Sigmoid colon (tissue), 7 donors: Measurements from ENCODE around the gene ARHGEF11. TPM values are rescaled to one million over a fixed set of nuclear protein-coding genes. Genes with fewer than 3 reads are reported as not detected.
"Not testable (repeated sequence)": the region's sequence is repeated elsewhere in the genome, so short reads cannot be mapped to it uniquely, and the experiment has no call there.

ENCODE experiments used
- DNase-seq: peaks from one replicate; pipeline ENCODE4 v3.0.0-alpha.2; 2019
- H3K27ac ChIP-seq, 4 donors: fragments of 200-600 bp; sonication (generic); one replicate each; pipeline ENCODE4 v1.5.1; 2016 to 2019; ENCODE audit warnings: mild to moderate bottlenecking in 1 of 4
- H3K27me3 ChIP-seq, 3 donors: fragments of 200-600 bp; sonication (generic); one replicate each; pipeline ENCODE4 v1.5.1; 2019; ENCODE audit warnings: mild to moderate bottlenecking in 1 of 3
- H3K36me3 ChIP-seq, 4 donors: fragments of 200-600 bp; sonication (generic); one replicate each; pipeline ENCODE4 v1.5.1; 2016 to 2019
- H3K4me1 ChIP-seq, 4 donors: fragments of 200-600 bp; sonication (generic); one replicate each; pipeline ENCODE4 v1.5.1; 2017 to 2019
- H3K4me3 ChIP-seq, 4 donors: fragments of 200-600 bp; sonication (generic); one replicate each; pipeline ENCODE4 v1.5.1; 2017 to 2019; ENCODE audit warnings: mild to moderate bottlenecking in 2 of 4, moderate library complexity in 1 of 4
- H3K9me3 ChIP-seq, 4 donors: fragments of 200-600 bp in 3 of 4; sonication (generic) in 3 of 4; one replicate each; pipeline versions ENCODE4 v1.5.1 to v1.6.1; 2013 to 2019
- CTCF ChIP-seq, 4 experiments: fragments of 450-650 bp in 3 of 4; fragments of 200-600 bp in 1 of 4; IDR thresholded peaks; one replicate each; pipeline ENCODE4 v1.5.1; 2016 to 2019; ENCODE audit warnings: antibody characterized with exemption in 4 of 4, mild to moderate bottlenecking in 3 of 4, moderate library complexity in 2 of 4
- EP300 ChIP-seq, 4 donors: sonication (generic); formaldehyde crosslinking; IDR thresholded peaks; one replicate each; pipeline ENCODE4 v1.6.1; 2017; ENCODE audit warnings: antibody characterized with exemption in 4 of 4
- POLR2A ChIP-seq, 2 donors: fragments of 450-650 bp; IDR thresholded peaks; one replicate each; pipeline ENCODE4 v1.6.1; 2016; ENCODE audit warnings: antibody characterized with exemption in 2 of 2, mild to moderate bottlenecking in 2 of 2, moderate library complexity in 2 of 2
- POLR2AphosphoS5 ChIP-seq, 4 donors: sonication (generic); formaldehyde crosslinking; IDR thresholded peaks; one replicate each; pipeline ENCODE4 v1.6.1; 2017; ENCODE audit warnings: antibody characterized with exemption in 4 of 4
- WGBS, 2 donors: extraction: QIAGEN DNeasy Blood & Tissue Kit; methylation state at CpG; one replicate each; pipeline ENCODE4 v1.1.7; 2013; 5-methylcytosine and 5-hydroxymethylcytosine counted together
- intact Hi-C: fragments of 100-400 bp; cut with DNase I; formaldehyde crosslinking; loops from one replicate; pipeline ENCODE4 v1.15.1; 2023
- polyA plus RNA-seq, 3 donors: library from polyadenylated mRNA; stranded (reverse); fragments of 200-250 nt; gene quantifications; one replicate each; pipeline ENCODE4 v1.2.3, GENCODE V29; 2013
- total RNA-seq, 4 donors: library from RNA; depleted of rRNA; stranded (reverse); fragments of >200 nt; gene quantifications; one replicate each; pipeline ENCODE4 v1.1.0, GENCODE V29; 2016
- donor health status: healthy with polysubstance abuse.
- donor health status: Bipolar disorder and iron deficiency.
- donor health status: healthy.

The ARHGEF11 gene
- total and polyA plus RNA-seq, 7 donors, result 14.8 to 46.8 (median 27.5) TPM

DNA sequence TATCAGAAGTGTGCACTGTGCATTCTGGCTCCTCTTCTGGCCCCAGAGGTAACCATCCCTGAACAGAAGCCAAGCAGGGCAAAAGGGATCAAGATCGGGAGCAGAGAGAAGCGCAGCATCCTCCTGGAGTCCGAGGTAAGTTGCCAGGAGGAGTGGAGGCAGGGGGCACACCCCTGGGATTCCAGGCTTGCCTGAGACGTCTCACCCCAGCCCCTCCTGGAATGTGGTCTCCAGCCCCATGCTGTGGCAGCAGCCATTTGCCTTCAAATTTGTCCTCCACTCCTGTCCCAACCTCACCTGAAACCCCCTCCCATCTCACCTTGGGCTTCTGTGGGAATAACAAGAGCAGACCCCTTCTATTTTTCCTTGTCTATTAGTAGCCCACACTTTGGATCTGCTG lies 115.1 kb downstream of the ARHGEF11 start:
- H3K27me3 ChIP-seq, result peaks cover 13 to 38% (median 20%) of the 10 kb centered on the region in 3 donors
- peak; percentile 35 for DNase-seq
- peaks cover 0 to 7% (median 3%) of the 10 kb centered on the region in 4 donors for H3K36me3 ChIP-seq
- H3K9me3 ChIP-seq, result no peaks in the 10 kb centered on the region
- H3K4me3 ChIP-seq, result no peak overlapping the region
- H3K4me1 ChIP-seq, result peaks cover 0 to 22% (median 19%) of the 10 kb centered on the region in 4 donors
- WGBS, 2 donors, result 41 to 72% methylated on average over 4 of the region's 4 CpGs
- H3K27ac ChIP-seq, result no peak overlapping the region
- no peak for TF ChIP-seq POLR2AphosphoS5 (IDR thresholded peaks at IDR 0.05)
- TF ChIP-seq EP300 (IDR thresholded peaks at IDR 0.05), result no peak
- TF ChIP-seq CTCF (IDR thresholded peaks at IDR 0.05), result no peak
- no peak for TF ChIP-seq POLR2A (IDR thresholded peaks at IDR 0.05)
- intact Hi-C loops, result no loop called here

GRCh38 chr1:156929596-156930238 lies 115.8 kb downstream of the ARHGEF11 start:
- H3K27me3 ChIP-seq, result peaks cover 14 to 46% (median 28%) of the 10 kb centered on the region in 3 donors
- H3K27ac ChIP-seq, result no peak overlapping the region
- TF ChIP-seq POLR2AphosphoS5 (IDR thresholded peaks at IDR 0.05), result no peak
- no peaks in the 10 kb centered on the region for H3K36me3 ChIP-seq
- 48 to 65% methylated on average over 6 of the region's 6 CpGs for WGBS, 2 donors
- intact Hi-C loops, result loop anchor here (10.0 kb wide), 1 partner anchor 95 kb away; no protein-coding TSS in a partner anchor
- no peak overlapping the region for H3K4me3 ChIP-seq
- peaks cover 0 to 22% (median 19%) of the 10 kb centered on the region in 4 donors for H3K4me1 ChIP-seq
- H3K9me3 ChIP-seq, result no peaks in the 10 kb centered on the region
- DNase-seq, result peak; percentile 44

DNA sequence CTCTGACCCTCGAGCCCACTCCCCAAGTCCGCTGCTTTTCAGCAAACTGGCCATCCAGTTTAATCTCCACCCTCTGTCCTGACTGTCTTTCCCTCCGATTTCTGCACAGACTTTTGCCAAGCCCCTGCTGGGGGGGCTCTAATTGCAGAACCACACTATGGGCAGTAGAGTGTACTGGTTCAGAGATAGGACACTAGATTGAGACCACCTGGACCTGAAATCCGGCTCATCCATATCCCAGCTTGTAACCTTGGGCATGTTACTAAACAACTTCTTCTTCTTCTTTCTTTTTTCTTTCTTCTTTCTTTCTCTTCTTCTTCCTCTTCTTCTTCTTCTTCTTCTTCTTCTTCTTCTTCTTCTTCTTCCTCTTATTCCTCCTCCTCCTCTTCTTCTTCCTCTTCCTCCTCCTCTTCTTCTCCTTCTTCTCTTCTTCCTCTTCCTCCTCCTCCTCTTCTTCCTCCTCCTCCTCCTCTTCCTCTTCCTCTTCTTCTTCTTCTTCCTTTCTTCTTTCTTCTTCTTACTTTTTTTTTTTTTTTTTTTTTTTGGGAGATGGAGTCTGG lies 117.4 kb downstream of the ARHGEF11 start:
- WGBS, 2 donors, result 8 to 12% methylated on average over 4 of the region's 4 CpGs
- intact Hi-C loops, result loop anchor here (10.0 kb wide), 1 partner anchor 93 kb away; no protein-coding TSS in a partner anchor
- Histone ChIP-seq H3K4me3 (peak overlapping the region in 1 of 4 donors; percentile 28), H3K4me1 (peaks cover 0 to 34% (median 32%) of the 10 kb centered on the region in 4 donors), H3K27ac (no peak overlapping the region), H3K27me3 (peaks cover 30 to 62% (median 44%) of the 10 kb centered on the region in 3 donors), H3K36me3 (no peaks in the 10 kb centered on the region), H3K9me3 (no peaks in the 10 kb centered on the region)
- TF ChIP-seq POLR2A (IDR thresholded peaks at IDR 0.05) (no peak), POLR2AphosphoS5 (IDR thresholded peaks at IDR 0.05) (no peak), EP300 (IDR thresholded peaks at IDR 0.05) (no peak), CTCF (IDR thresholded peaks at IDR 0.05) (no peak)
- DNase-seq, result no peak

DNA sequence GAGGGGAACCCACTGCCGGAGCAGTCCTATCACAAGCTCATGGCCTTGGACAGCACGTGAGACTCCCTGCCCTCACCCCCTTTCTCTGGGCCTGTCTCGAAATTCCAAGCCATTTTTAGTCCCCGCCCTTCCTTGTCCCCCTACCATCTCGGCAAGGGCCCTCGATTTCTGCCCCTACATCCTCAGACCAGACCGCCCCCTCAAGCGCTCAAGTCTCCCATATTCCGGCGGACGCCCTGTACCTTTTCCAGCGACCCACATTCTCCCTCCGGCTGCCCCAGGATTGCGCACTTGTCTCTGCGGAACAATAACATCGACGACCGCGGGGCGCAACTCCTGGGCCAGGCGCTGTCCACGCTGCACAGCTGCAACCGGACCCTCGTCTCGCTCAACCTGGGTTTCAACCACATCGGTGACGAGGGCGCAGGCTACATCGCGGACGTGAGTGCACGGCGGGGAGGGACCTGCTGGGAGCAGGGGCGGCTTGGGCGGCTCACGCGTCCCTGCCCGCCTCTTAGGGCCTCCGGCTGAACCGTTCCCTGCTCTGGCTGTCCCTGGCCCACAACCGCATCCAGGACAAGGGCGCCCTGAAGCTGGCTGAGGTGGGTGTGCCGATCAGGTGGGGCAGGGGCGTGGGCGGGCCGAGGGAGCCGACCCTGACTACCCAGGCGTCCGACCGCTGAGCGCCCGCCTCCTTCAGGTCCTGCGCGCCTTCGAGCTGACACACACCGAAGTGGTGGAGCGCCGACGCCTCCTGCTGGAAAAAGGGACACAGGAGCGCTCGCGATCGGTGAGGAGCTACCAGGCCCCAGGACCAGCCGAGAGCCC lies 118.1 kb downstream of the ARHGEF11 start:
- H3K4me1 ChIP-seq, result peaks cover 0 to 35% (median 34%) of the 10 kb centered on the region in 4 donors
- no peaks in the 10 kb centered on the region for H3K9me3 ChIP-seq
- peaks cover 35 to 69% (median 51%) of the 10 kb centered on the region in 3 donors for H3K27me3 ChIP-seq
- TF ChIP-seq POLR2A (IDR thresholded peaks at IDR 0.05), result no peak
- peak in 3 of 4 experiments; percentile 22 to 45 (median 42) for TF ChIP-seq CTCF (IDR thresholded peaks at IDR 0.05)
- intact Hi-C loops, result loop anchor here (10.0 kb wide), 1 partner anchor 93 kb away; no protein-coding TSS in a partner anchor
- H3K27ac ChIP-seq, result no peak overlapping the region
- peak overlapping the region in 3 of 4 donors; percentile 14 to 37 (median 28) for H3K4me3 ChIP-seq
- peak; percentile 79 for DNase-seq
- 5% methylated on average over 64 of the region's 64 CpGs for WGBS, 2 donors
- H3K36me3 ChIP-seq, result no peaks in the 10 kb centered on the region

- not testable (repeated sequence) for DNase-seq, H3K36me3 ChIP-seq, H3K4me3 ChIP-seq, H3K27ac ChIP-seq, H3K9me3 ChIP-seq
- intact Hi-C loops, result loop anchor here (10.0 kb wide), 1 partner anchor 92 kb away; no protein-coding TSS in a partner anchor
- peaks cover 35 to 76% (median 58%) of the 10 kb centered on the region in 3 donors for H3K27me3 ChIP-seq
- WGBS, 2 donors, result 68 to 84% methylated on average over 6 of the region's 6 CpGs
- H3K4me1 ChIP-seq, result peaks cover 0 to 30% (median 30%) of the 10 kb centered on the region in 4 donors
These were observed 118.8 kb downstream of the ARHGEF11 start for GRCh38 chr1:156926695-156927094.
